ENCODE data around the gene XRCC4. TPM values are rescaled to one million over a fixed set of nuclear protein-coding genes. Genes with fewer than 3 reads are reported as not detected.

XRCC4 gene
- total RNA-seq, 1 experiment from 2014 or later, result 13.8 TPM

DNA sequence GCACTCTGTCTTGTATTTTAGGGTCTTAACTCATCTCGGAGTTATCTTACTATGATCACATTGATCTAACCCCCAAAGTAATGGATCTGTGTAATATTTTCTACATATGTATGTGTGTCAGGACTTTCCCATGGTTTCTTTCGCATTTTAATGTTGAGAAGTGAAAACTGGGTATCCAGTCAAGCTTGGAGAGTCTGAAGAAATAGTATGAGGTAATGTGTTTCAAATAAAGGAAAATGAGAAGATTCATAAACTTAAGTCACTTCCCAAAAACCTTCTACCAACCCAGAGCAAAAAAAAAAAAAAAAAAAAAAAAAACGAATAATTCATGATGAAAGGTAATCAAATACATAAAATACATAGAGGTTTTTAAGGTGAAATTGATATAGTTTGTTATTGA, 206.4 kb downstream of the XRCC4 start:
- Histone ChIP-seq H4K20me1 (ENCODE audit: low read length) (0 out of 2 replicates have a peak, but pooled peaks cover 4% of the 10 kb centered on the region), H3K9me2 (replicated peaks; ENCODE audit: low read length) (no peaks in the 10 kb centered on the region), H3K36me3 (ENCODE audit: low read depth, low read length) (no peaks in the 10 kb centered on the region), H3K4me2 (ENCODE audit: low read length) (no peak overlapping the region), H3K9ac (ENCODE audit: low read length) (no peak overlapping the region), H3K9me3 (ENCODE audit: low read length) (no peaks in the 10 kb centered on the region), H3K27me3 (ENCODE audit: low read length) (no peaks in the 10 kb centered on the region), H2AFZ (ENCODE audit: low read length) (no peak overlapping the region), H3K79me2 (ENCODE audit: low read length) (no peaks in the 10 kb centered on the region), H3K27ac (ENCODE audit: low read length) (no peak overlapping the region), H3K4me1 (ENCODE audit: insufficient read depth, low read length) (peaks cover 20% of the 10 kb centered on the region), H3F3A (ENCODE audit: low read length, unreplicated experiment) (no peaks in the 10 kb centered on the region), H3K4me3 (ENCODE audit: low read length) (no peak overlapping the region)
- DNase-seq, result no peak
- ChIA-PET CTCF (no interaction called here), POLR2A (ENCODE audit: unreplicated experiment) (interaction anchor here (0.6 kb wide), 1 partner anchor 85 kb away, joined by 8 read pairs; no protein-coding TSS in a partner anchor)
- TF ChIP-seq EZH2 (IDR thresholded peaks at IDR 0.05; ENCODE audit: low read length, unreplicated experiment), result no peak
- TF ChIP-seq, protein P1, sequence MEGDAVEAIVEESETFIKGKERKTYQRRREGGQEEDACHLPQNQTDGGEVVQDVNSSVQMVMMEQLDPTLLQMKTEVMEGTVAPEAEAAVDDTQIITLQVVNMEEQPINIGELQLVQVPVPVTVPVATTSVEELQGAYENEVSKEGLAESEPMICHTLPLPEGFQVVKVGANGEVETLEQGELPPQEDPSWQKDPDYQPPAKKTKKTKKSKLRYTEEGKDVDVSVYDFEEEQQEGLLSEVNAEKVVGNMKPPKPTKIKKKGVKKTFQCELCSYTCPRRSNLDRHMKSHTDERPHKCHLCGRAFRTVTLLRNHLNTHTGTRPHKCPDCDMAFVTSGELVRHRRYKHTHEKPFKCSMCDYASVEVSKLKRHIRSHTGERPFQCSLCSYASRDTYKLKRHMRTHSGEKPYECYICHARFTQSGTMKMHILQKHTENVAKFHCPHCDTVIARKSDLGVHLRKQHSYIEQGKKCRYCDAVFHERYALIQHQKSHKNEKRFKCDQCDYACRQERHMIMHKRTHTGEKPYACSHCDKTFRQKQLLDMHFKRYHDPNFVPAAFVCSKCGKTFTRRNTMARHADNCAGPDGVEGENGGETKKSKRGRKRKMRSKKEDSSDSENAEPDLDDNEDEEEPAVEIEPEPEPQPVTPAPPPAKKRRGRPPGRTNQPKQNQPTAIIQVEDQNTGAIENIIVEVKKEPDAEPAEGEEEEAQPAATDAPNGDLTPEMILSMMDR (conservative IDR thresholded peaks at IDR 0.05; ENCODE audit: low read depth, low read length), result no peak
- TF ChIP-seq EZH2phosphoT487 (IDR thresholded peaks at IDR 0.05; ENCODE audit: borderline replicate concordance, low read length), result no peak
- intact Hi-C loops (cut with micrococcal nuclease), result loop anchor here (5.0 kb wide), 1 partner anchor 39 kb away; no protein-coding TSS in a partner anchor
- no peak for ATAC-seq
- no TSS peak for BruUV-seq (replicated peaks)

DNA sequence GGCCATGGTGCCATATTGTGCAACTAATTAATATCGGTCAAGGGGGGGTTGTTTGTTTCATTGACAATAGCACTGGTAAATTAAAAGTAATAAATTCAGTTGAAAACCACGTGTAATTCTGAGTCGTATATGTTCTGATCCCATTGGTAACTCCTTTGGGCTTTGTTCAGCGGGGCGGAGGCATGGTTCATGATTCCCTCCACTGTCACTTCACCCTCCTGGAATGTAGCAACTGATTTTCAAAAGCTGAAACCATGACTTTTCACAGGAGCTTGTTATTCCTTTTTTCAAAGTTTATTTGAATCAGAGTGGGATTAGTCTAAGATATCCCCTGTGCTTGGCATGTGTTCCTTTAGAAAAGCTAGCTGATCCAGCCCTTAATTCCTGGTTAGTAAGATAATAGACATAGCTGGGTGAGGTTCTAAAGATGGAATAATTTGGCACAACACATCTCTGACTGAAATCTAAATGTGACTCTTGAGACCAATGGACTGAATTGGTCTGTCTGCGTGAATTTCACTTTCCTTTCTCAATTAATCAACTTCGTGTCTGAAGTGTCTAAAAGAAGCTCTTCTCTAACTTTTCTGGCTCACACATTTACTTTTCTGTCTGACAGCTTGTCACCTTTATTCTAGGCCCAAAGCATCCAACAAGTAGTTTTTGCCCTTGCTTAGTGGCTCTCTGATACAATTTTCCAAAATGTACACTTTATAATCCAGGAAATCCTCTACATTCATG, 208.5 kb downstream of the XRCC4 start:
- H3K9ac ChIP-seq (ENCODE audit: low read length), result no peak overlapping the region
- H3K9me3 ChIP-seq (ENCODE audit: low read length), result no peaks in the 10 kb centered on the region
- no peak overlapping the region for H2AFZ ChIP-seq (ENCODE audit: low read length)
- H3K4me3 ChIP-seq (ENCODE audit: low read length), result no peak overlapping the region
- peaks cover 16% of the 10 kb centered on the region for H3K4me1 ChIP-seq (ENCODE audit: insufficient read depth, low read length)
- no peaks in the 10 kb centered on the region for H3K79me2 ChIP-seq (ENCODE audit: low read length)
- no peaks in the 10 kb centered on the region for H3K9me2 ChIP-seq (replicated peaks; ENCODE audit: low read length)
- H3K27ac ChIP-seq (ENCODE audit: low read length), result no peak overlapping the region
- H3F3A ChIP-seq (ENCODE audit: low read length, unreplicated experiment), result no peaks in the 10 kb centered on the region
- H4K20me1 ChIP-seq (ENCODE audit: low read length), result 0 out of 2 replicates have a peak, but pooled peaks cover 4% of the 10 kb centered on the region
- no peaks in the 10 kb centered on the region for H3K36me3 ChIP-seq (ENCODE audit: low read depth, low read length)
- POLR2A ChIA-PET (ENCODE audit: unreplicated experiment), result no interaction called here
- BruUV-seq (replicated peaks), result no TSS peak
- no peak for TF ChIP-seq EZH2 (IDR thresholded peaks at IDR 0.05; ENCODE audit: low read length, unreplicated experiment)
- no peak overlapping the region for H3K4me2 ChIP-seq (ENCODE audit: low read length)
- CTCF ChIA-PET, result no interaction called here
- ATAC-seq, result no peak
- intact Hi-C loops (cut with micrococcal nuclease), result no loop called here
- DNase-seq, result no peak
- no peaks in the 10 kb centered on the region for H3K27me3 ChIP-seq (ENCODE audit: low read length)

DNA sequence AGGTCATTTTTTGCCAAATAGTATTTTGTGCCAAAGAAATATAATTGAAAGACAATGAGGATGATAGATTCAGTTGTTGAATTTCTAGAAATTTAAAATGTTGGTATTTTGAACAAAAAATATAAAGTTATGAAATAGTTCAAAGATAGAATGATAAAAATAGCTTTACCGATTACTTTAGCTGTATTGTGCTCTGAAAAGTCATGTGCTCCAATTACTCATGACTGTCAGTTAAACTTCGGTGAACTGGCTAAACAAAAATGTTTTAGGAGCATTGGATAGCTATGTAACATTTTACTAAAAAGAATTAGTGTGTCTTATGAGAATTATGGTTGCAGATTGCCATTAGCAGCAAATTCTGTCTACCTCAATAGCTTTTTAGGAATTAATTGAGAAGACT, 216.9 kb downstream of the XRCC4 start:
- no TSS peak for BruUV-seq (replicated peaks)
- CTCF ChIA-PET, result no interaction called here

More for the DNA sequence above, 216.9 kb downstream of the XRCC4 start:
- no peak overlapping the region for H3K4me2 ChIP-seq (ENCODE audit: low read length)
- no peak overlapping the region for H3K9ac ChIP-seq (ENCODE audit: low read length)
- H3K4me1 ChIP-seq (ENCODE audit: insufficient read depth, low read length), result no peaks in the 10 kb centered on the region
- no peak overlapping the region for H3K4me3 ChIP-seq (ENCODE audit: low read length)
- H3K36me3 ChIP-seq (ENCODE audit: low read depth, low read length), result no peaks in the 10 kb centered on the region
- no peaks in the 10 kb centered on the region for H3K9me2 ChIP-seq (replicated peaks; ENCODE audit: low read length)
- intact Hi-C loops (cut with micrococcal nuclease), result no loop called here
- DNase-seq (no peak), ATAC-seq (no peak)
- no peak overlapping the region for H3K27ac ChIP-seq (ENCODE audit: low read length)
- no peaks in the 10 kb centered on the region for H3K79me2 ChIP-seq (ENCODE audit: low read length)
- H3K9me3 ChIP-seq (ENCODE audit: low read length), result no peaks in the 10 kb centered on the region
- TF ChIP-seq EZH2 (IDR thresholded peaks at IDR 0.05; ENCODE audit: low read length, unreplicated experiment) (no peak), EZH2phosphoT487 (IDR thresholded peaks at IDR 0.05; ENCODE audit: borderline replicate concordance, low read length) (no peak)
- TF ChIP-seq, protein P1 (conservative IDR thresholded peaks at IDR 0.05; ENCODE audit: low read depth, low read length), result no peak
- H4K20me1 ChIP-seq (ENCODE audit: low read length), result no peaks in the 10 kb centered on the region
- H2AFZ ChIP-seq (ENCODE audit: low read length), result no peak overlapping the region
- POLR2A ChIA-PET (ENCODE audit: unreplicated experiment), result no interaction called here
- H3F3A ChIP-seq (ENCODE audit: low read length, unreplicated experiment), result no peaks in the 10 kb centered on the region
- no peaks in the 10 kb centered on the region for H3K27me3 ChIP-seq (ENCODE audit: low read length)
